KBM-7 (cell line): Measurements from ENCODE around the gene VAV3.

Source experiments
- DNase-seq: peaks from one replicate; pipeline ENCODE4 v3.0.0-alpha.2; 2015
- in situ Hi-C: fragments of 300-500 bp; cut with MboI; formaldehyde crosslinking; loops from 2 replicates; pipeline ENCODE4 v1.14.3; 2020; ENCODE audit warnings: low sequenced_read_pairs, low pct_unique_long_range_greater_than_20kb, mixed read lengths

VAV3 gene

DNA sequence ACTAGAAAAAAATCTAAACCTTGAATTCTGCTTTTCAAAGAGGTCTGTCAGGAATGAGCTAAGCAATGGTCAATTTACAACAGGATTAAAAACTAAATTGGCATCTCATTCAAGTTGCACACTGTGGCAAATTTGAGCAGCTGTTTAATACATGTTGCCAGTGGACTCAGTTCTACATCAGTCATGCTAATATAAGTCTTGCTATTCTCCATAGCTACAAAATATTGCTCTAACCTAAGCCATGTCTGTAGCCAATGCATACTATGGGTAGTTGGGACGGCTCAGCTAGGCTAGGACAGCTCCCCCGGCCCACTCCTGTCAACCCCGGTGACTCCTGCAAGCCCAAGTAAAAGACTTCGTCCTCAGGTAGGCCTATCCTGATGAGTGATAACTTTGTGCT, 10.9 kb upstream of the VAV3 start:
- no peak for DNase-seq
- in situ Hi-C loops: no loop called here

DNA sequence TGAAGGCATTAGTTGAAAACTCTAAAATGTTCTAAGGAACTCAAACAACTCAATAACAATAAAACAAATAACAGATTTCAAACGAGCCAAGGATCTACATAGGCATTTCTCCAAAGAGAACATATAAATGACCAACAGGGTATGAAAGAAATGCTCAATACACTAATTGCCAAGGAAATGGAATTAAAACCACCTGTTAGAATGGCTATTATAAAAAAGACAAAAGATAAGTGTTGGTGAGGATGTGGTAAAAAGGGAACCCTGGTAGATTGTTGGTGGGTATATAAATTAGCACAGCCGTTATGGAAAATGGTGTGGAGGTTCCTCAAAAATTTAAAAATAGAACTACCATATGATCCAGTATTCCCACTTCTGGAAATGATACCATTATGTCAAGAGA, 9.1 kb upstream of the VAV3 start:
- in situ Hi-C loops: no loop called here
- DNase-seq: no peak

- DNase-seq: no peak
- in situ Hi-C loops: no loop called here
Measured at GRCh38 chr1:107972391-107973180, 7.6 kb upstream of the VAV3 start.

DNA sequence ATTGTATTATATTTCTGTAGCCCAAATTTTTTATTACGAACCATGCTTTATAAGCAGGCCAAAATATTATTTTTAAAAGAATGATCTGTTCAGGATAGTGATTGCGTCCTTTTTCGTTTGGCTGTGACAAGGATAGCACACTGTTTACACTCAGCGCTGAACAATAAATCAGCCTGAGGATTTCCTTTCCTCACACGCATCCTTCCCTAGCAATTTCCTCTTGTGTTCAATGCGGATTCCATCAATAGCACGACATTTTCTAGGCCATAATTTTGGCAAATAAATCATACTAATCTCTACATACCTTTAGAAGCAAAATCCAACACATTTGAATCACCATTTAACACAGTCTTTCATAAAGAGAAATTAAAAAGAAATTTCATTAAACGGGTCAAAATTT, 1.6 kb upstream of the VAV3 start:
- in situ Hi-C loops: no loop called here

GRCh38 chr1:107964336-107965109, 457 bp downstream of the VAV3 start:
- DNase-seq: no peak
- in situ Hi-C loops: no loop called here

More for the DNA sequence above, 1.6 kb upstream of the VAV3 start:
- no peak for DNase-seq

DNA sequence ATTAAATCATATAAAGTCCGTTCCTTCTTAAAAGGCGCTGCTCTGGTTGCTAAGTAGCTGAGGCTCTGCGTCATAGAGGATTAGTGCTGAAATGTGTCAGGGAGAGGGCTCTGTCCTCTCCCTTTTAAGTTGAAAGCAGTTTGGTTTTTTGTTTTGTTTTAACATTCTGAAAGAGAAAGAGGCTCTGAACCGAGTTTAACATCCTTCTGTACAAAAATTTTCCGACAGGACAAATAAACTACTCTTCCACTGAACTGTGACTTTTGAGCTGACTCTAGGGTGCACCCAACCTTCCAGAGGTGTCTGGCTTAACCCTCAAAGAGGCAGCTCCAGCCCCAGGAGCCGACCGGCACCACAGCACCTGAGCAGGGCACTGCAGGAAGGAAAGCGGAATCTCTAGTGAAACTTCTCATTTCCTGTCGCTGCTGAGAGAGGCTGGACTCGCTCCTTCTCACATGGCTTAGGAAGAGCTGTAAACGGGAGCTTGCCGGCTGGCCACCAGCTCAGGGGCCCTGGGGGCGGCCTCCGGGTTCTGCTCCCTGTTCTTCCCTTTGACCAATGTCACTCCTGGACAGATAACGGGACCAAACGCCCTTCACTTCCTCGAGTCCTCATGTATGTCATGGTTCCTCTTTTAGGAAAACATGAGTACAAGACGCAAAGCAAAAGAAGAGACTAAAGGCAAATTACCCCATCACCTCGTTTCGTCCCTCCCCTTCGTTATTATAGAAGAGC, 1.2 kb downstream of the VAV3 start:
- in situ Hi-C loops: no loop called here
- DNase-seq: peak; percentile 82

- in situ Hi-C loops: no loop called here
- peak; percentile 49 for DNase-seq
Measured at GRCh38 chr1:107963008-107963407, 2.0 kb downstream of the VAV3 start.

DNA sequence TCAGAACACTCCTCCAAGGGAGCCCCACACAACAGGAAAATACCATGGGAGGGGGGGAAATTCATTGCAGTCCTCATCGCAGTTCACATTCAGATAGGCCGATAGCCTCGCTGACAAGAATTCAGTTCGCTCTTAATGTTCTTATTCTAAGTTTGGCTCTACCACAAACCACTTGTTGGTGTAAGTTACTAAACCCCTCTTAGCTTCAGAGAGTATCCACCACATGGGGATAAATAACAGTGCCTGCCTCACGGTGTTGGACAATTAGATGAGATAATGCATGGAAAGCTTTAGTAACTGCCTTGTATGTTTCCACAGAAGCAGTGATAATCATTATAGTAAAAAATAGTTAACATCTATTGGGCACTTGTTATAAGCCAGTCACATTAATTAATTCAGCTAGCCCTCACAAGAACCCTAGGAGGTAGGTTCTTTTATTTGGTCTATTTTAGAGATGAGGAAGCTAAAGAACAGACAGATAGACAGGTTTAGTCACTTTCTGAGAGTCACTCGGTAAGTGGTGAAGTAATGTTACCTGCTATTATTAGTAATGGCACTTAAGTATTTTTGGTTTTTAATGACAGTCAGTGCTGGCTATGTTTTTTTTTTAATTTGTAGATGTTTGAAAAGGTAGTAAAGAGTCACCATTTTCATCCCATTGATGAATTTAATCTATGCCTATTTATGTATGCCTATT, 10.1 kb downstream of the VAV3 start:
- DNase-seq: no peak
- in situ Hi-C loops: no loop called here

DNA sequence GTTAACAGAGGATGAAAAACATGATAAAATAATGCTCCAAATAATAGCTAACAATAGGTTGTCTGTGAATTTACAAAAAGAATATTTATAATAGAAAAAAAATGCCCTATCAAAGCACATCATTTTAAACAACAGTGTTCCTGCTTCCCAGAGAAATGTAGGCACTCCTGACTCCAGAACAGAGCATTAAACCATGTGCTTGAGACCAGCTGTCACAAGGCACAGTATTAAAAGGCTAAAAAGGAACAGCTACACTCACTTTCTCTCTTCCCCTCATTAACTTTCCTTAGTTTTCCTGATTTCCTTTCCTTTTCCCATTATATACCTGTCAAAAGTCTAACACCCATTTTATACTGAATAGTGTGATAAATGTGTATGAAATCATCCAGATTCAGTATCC, 10.9 kb downstream of the VAV3 start:
- no peak for DNase-seq
- in situ Hi-C loops: no loop called here

DNA sequence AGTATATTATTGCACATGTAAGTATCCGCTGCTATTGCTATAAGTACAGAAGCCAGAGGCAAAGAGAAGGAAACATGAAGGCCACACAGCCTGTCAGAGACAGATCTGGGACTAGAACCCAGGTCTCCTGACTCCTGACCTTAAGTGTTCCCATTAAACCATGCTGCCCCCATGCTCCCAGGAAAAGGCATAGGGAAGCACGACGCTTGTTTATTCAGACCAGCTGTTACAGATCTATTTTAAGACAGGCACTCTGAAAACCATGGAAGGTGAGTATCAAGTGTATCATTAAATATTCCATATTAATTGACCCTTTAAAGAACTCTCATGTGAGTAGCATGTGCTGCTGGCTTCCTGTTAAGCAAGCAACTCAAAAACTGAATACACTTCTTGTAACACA, 11.4 kb downstream of the VAV3 start:
- in situ Hi-C loops: no loop called here
- no peak for DNase-seq

- in situ Hi-C loops: no loop called here
- peak; percentile 38 for DNase-seq
Measured at GRCh38 chr1:107952989-107953388, 12.0 kb downstream of the VAV3 start.

DNA sequence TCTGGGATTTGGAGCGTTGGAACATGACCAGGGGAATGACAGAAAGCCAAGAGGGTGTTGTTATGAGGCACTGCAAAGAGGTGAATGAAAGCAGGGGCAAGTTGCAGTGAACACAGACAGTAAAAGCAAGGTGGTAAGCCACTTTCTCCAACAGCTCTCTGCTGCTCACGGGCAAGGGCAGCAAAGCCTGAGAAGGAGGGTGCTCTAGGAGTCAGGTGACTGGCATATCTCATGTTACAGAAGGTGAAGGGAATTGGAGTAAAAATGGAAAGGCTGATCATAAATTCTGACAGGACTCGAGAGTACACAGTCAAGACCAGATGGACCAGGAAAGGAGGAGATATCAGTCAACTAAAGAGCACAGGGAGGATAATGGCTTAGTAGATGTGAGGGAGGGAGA, 14.5 kb downstream of the VAV3 start:
- in situ Hi-C loops: no loop called here
- no peak for DNase-seq

- in situ Hi-C loops: no loop called here
- no peak for DNase-seq
Measured at GRCh38 chr1:107949467-107950253, 15.3 kb downstream of the VAV3 start.

DNA sequence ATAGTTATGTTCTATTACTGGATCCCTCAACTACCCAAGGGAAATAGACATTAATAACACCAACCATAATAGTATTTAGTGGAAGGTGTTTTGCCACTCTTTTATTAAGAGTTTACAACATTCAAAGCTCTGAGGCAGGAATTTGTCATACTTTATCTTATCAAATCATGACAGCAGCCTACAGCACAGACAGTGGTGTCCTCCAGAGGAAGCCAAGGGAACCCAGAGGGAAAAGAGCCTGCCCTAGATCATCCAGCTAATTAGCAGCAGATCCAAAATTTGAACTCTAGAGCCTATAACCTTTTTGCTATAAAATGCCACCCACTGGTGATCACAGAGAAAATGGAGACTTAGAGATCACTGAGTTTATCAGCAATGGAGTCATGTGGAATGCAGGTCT, 18.2 kb downstream of the VAV3 start:
- in situ Hi-C loops: no loop called here
- DNase-seq: no peak

GRCh38 chr1:107943694-107944093, 21.3 kb downstream of the VAV3 start:
- in situ Hi-C loops: no loop called here
- DNase-seq: no peak

GRCh38 chr1:107942814-107943213, 22.2 kb downstream of the VAV3 start:
- in situ Hi-C loops: no loop called here
- no peak for DNase-seq

- DNase-seq: no peak
- in situ Hi-C loops: no loop called here
Measured at GRCh38 chr1:107941531-107941930, 23.4 kb downstream of the VAV3 start.

- in situ Hi-C loops: no loop called here
- DNase-seq: peak; percentile 81
Measured at GRCh38 chr1:107941123-107941522, 23.9 kb downstream of the VAV3 start.

- in situ Hi-C loops: no loop called here
- DNase-seq: peak; percentile 36
Measured at GRCh38 chr1:107940701-107941100, 24.3 kb downstream of the VAV3 start.
